Muscle layer of colon (tissue), 2 donors: ENCODE results near the gene FLNC.

Experiments
- H3K27ac ChIP-seq: one replicate; pipeline ENCODE4 v1.7.0; 2013; ENCODE audit warnings: low read depth, mild to moderate bottlenecking, low read length, moderate library complexity
- H3K27me3 ChIP-seq, 2 donors: one replicate each; pipeline ENCODE4 v1.7.0; 2013; ENCODE audit warnings: low read length in 2 of 2, mild to moderate bottlenecking in 2 of 2; ENCODE audit not compliant: insufficient read depth in 2 of 2, control insufficient read depth in 1 of 2
- H3K36me3 ChIP-seq: one replicate; pipeline ENCODE4 v1.7.0; 2013; ENCODE audit warnings: mild to moderate bottlenecking, low read length; ENCODE audit not compliant: insufficient read depth
- H3K4me1 ChIP-seq: one replicate; pipeline ENCODE4 v1.7.0; 2013; ENCODE audit warnings: mild to moderate bottlenecking, low read length; ENCODE audit not compliant: insufficient read depth
- H3K4me3 ChIP-seq, 2 donors: one replicate each; pipeline ENCODE4 v1.7.0; 2013; ENCODE audit warnings: low read length in 2 of 2, low read depth in 1 of 2, mild to moderate bottlenecking in 1 of 2, moderate library complexity in 1 of 2
- H3K9ac ChIP-seq: one replicate; pipeline ENCODE4 v1.7.0; 2013; ENCODE audit warnings: low read length
- H3K9me3 ChIP-seq: one replicate; pipeline ENCODE4 v1.7.0; 2013; ENCODE audit warnings: mild to moderate bottlenecking, low read length
- donor health status: abdominal sarcoma.
- donor health status: Adenocarcinoma of cecum.

FLNC gene

DNA sequence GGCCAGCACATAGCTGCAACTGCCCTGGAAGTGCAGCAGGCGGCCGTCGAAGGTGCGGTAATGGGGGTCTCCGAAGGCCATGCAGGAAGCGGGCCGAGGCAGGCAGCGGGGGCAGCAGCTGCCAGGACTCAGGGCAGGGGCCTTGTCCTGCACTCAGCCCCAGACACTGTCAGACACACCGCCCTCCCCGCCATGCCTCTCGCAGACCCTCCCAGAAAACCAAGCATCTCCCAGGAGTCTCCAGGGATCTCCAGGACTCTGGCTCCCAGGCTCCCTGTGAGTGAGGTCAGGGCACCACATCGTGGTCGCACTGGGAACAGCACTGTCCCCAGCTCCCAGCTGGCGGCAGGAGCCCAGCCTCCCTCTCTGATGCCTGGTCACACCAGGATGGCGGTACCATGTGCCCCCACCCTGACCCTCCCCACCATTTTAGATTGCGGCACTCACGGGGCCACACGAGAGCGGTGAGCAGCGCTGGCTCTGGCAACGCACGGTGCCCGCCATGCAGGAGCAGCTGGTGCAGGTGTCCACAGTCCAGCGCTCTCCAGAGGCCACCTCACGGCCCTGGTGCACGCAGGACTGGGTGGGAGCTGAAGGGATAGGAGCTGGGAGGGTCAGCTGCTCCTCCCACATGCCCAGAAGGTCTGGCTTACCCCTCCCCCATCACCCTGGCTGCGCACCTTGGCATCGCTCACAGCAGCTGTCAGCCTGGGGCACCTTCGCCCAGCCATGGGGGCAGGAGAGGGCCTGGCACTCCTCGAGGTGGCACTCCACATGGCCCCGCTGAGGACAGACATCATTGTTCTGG, 49.9 kb downstream of the FLNC start:
- H3K9me3 ChIP-seq = no peaks in the 10 kb centered on the region
- no peaks in the 10 kb centered on the region for H3K27me3 ChIP-seq
- H3K36me3 ChIP-seq = no peaks in the 10 kb centered on the region
- H3K4me1 ChIP-seq = no peaks in the 10 kb centered on the region
- no peak overlapping the region for H3K27ac ChIP-seq
- H3K9ac ChIP-seq = no peak overlapping the region
- no peak overlapping the region for H3K4me3 ChIP-seq

DNA sequence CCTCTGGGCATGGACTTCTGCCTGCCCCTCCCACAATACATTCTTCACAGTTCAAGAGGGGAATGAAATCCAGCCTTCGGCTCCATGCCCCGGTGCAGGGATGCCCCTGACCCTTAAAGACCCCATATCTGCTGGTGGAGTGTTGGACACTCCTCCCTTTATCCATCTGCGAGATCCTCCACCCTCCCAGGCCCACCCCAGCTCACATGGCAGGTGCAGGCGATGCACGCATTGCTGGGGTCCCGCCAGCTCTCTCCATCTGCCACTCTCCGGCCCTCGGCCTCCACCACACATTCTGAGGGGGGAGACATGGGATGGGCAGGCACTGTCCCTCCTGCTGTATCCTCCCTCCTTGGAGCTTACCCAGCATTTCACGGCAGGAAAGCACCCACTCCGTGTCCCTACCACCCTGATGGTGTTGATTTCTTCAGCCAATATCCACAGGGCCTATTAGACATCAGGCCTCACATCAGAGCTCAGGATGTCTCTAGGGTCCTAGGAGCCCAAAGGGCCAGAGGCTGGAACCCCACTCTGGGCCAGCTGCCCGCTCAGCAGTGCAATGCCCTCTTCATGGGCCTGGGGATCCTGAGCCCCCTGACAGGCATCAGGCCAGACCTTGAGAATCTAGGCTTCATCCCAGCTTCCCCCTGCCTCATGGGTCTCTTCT, 50.7 kb downstream of the FLNC start:
- no peak overlapping the region for H3K9ac ChIP-seq
- H3K27me3 ChIP-seq = no peaks in the 10 kb centered on the region
- no peaks in the 10 kb centered on the region for H3K9me3 ChIP-seq
- no peaks in the 10 kb centered on the region for H3K4me1 ChIP-seq
- H3K4me3 ChIP-seq = no peak overlapping the region
- no peak overlapping the region for H3K27ac ChIP-seq
- H3K36me3 ChIP-seq = no peaks in the 10 kb centered on the region

DNA sequence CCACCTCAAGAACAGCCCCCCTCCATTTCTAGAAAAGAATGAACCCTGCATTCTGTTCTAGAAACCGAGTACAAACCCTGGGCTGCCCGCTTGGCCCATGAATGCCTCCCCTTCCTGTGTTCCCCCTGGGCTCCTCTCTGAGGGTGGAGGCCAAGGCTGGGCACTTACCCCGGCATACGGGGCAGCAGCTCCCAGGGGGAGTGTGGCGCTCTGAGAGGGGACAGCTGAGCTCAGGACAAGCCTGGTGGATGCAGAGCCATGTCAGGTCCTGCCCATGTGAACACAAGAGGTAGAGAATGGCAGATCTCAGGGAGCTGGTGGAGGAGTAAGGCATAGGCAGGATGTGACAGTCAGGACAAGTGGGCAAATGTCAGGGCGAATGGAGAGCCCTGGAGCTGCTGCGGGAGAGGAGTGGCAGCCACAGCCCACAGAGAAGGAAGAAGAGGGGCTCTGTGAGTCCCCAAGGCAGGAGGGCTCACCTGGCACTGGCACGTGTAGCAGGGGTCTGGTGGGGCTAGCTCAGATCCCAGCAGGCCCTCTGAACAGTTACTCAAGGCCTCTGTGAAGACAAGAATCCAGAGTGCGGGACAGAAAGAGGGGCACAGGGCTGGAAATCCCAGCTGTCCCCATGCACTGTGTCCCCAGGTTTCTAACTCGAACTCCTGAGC, 51.4 kb downstream of the FLNC start:
- Histone ChIP-seq H3K4me1 (no peaks in the 10 kb centered on the region), H3K9me3 (no peaks in the 10 kb centered on the region), H3K27ac (no peak overlapping the region), H3K27me3 (peaks cover 0 to 2% of the 10 kb centered on the region in 2 donors), H3K9ac (no peak overlapping the region), H3K4me3 (no peak overlapping the region), H3K36me3 (no peaks in the 10 kb centered on the region)

DNA sequence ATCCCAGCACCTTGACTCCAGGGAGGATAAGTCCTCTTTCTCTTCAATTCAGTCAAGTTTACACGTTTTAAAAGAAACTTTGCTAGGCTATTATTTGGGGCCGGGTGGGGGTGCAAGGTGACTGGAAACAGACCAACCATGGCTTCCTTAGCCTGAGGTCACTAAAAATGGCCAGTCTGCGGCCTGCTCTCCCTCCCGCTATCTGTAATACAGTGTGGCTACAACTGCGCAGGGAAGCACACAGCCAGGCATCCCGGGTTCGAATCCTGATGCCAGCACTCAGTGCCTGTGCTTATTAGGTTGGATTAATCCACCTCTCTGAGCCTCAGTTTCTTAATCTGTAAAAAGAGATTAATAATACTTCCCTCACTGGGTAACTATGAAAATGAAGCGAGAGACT, 51.9 kb downstream of the FLNC start:
- H3K9me3 ChIP-seq = no peaks in the 10 kb centered on the region
- H3K4me3 ChIP-seq = no peak overlapping the region

DNA sequence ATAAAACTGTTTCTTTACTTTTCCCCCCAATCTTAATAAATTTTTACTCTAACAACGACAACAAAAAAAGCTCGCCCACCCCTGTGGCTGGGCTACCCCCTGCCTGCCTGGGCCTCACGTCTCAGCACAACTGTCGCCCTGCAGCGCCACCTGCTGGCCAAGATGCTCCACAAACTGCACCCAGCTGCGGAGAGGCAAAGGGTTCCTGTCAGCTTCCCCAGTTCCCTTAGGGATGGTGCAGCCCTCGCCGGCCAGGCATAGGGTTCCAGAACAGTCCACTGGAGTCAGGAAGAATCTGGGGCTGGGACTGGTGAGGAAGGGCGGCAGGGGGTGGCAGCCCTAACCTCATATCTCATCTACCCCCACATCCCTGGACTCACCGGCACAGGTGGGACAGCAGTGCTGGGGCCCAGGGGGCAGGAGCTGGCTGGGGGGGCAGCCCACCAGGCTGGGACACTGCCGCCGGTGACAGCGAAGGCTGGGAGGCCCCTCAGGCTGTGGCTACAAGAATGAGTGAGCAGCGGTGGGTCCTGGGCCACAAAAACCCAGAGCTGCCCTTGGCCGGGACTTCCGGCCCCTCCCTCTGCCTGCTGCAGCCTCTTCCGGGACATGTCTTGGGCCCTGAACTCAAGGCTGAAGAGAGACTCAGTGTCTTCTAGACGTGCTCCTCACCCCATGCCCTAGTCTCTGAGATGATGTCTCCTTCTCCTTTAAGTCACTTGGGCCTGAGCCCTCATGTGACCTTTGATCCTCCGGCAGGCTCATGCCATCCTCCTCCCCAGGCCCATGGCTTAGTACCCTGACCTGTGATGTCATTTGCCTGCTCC, 53.6 kb downstream of the FLNC start:
- no peaks in the 10 kb centered on the region for H3K9me3 ChIP-seq
- H3K27me3 ChIP-seq = peaks cover 0 to 18% of the 10 kb centered on the region in 2 donors
- H3K36me3 ChIP-seq = no peaks in the 10 kb centered on the region
- H3K4me1 ChIP-seq = no peaks in the 10 kb centered on the region
- no peak overlapping the region for H3K27ac ChIP-seq
- no peak overlapping the region for H3K4me3 ChIP-seq
- no peak overlapping the region for H3K9ac ChIP-seq

More for the DNA sequence above, 51.9 kb downstream of the FLNC start:
- Histone ChIP-seq H3K27me3 (peaks cover 0 to 7% of the 10 kb centered on the region in 2 donors), H3K9ac (no peak overlapping the region), H3K27ac (no peak overlapping the region), H3K36me3 (no peaks in the 10 kb centered on the region), H3K4me1 (no peaks in the 10 kb centered on the region)

DNA sequence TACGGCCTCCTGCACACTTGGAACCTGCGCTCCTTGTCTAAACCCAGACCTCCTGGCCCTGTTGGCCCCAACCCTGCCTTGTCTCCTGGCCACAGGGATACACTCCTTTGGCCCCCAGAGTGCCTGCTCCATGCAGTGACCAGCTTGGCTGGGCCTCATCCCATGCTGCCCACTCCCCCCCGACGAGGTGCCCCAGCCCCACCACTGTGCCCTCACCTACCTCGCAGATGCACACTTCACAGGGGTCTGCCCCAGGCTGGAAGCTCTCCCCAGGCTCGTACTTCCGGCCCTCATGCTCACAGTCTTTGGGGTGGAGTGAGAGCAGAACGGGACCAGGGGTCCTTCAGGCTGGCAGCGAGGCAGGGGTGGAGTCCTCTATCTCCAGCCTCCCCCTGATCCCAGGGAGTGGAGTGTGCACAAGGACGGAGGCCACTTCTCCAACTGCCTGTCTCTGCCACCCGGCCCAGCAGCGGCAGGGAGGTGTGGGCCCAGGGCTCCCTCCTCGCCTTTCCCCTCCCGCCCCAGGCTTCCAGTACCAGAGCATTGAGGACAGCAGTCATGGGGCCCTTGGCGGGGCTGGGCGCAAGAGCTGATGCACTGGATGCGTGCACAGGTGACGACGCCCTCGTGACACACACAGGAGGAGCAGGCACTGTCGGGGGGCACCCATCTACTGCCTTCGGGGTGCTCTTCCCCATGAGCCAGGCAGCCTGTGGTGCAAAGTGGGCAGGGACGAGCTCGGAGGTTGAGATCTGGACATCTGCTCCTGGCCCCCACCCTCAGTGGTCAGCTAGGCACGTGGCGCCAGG, 54.6 kb downstream of the FLNC start:
- H3K4me1 ChIP-seq = no peaks in the 10 kb centered on the region
- H3K27me3 ChIP-seq = peaks cover 0 to 19% of the 10 kb centered on the region in 2 donors
- no peaks in the 10 kb centered on the region for H3K36me3 ChIP-seq
- no peak overlapping the region for H3K9ac ChIP-seq
- H3K27ac ChIP-seq = no peak overlapping the region
- H3K4me3 ChIP-seq = no peak overlapping the region
- no peaks in the 10 kb centered on the region for H3K9me3 ChIP-seq

DNA sequence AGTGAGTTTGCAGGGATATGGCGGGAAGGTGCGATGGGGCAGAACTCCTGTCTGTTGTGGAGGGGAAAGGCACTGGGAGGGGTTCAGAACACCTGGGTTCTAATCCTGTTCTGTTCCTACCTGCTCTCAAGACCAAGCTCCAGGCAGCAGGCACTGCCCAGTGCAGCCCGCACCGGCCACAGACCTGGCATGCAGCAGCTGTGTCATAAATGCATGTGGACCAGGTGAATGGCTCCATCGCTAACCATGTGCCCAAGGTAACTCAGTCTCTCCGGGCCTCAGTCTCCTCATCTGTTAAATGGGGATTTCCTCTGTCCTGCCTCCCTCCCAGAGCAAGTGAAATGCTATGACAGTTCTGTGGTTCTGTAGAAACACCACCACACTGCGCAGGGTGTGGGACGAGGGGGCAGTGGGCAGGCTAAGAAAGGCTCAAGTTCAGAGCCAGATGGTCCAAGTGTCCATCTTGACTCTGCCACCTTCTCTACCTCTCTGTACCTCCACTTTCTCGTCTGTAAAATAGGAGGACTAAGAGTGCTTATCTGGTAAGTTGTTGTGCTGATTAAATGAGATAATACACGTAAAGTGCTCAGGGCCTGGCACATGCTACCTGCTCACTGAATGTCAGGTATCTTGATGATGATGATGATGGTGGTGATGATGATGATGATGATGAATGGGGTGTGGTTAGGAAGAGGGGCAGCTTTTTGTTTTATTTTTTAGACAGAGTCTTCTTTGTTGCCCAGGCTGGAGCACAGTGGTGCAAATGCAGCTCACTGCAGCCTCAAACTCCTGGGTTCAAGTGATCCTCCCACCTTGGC, 55.4 kb downstream of the FLNC start:
- peaks cover 0 to 24% of the 10 kb centered on the region in 2 donors for H3K27me3 ChIP-seq
- no peak overlapping the region for H3K9ac ChIP-seq
- H3K4me3 ChIP-seq = no peak overlapping the region
- H3K27ac ChIP-seq = no peak overlapping the region
- H3K9me3 ChIP-seq = no peaks in the 10 kb centered on the region
- no peaks in the 10 kb centered on the region for H3K4me1 ChIP-seq
- H3K36me3 ChIP-seq = no peaks in the 10 kb centered on the region

DNA sequence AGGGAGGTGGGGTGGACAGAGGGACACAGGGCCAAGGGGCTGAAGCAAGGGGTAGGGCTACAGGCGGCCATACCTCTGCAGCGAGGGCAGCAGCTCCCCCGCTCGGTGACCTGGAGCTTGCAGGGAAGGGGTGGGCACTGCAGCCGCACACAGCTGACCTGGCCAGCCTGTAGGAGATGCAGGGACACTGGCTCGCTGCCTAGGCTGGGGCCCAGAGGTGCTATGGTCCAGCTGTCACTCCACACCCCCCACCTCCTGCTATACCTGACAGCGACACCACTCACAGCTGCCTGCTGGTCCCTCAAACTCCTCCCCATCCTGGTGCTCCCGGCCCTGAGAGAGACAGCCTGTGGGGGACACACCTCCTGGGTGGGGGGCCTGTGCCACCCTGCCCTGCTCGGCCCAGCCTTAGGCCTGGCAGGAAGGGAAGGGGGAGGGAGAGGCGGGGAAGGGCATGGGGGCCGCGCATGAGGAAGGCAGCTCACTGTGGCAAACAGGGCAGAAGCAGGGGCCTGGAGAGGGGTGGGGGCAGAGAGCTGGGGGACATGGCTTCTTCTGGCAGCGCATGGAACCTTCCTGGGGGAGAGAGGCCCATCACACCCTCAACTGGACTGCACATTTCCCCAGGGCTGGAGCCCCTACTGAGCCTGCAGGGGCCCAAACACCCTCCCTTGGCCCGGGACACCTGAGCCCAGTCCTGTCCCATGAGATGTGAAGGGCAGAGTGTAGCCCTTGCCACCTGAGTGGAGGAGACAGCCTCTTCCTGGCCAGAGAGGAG, 56.4 kb downstream of the FLNC start:
- Histone ChIP-seq H3K4me1 (no peaks in the 10 kb centered on the region), H3K4me3 (no peak overlapping the region), H3K36me3 (no peaks in the 10 kb centered on the region), H3K27me3 (peaks cover 0 to 33% of the 10 kb centered on the region in 2 donors), H3K9ac (no peak overlapping the region), H3K27ac (no peak overlapping the region), H3K9me3 (no peaks in the 10 kb centered on the region)

DNA sequence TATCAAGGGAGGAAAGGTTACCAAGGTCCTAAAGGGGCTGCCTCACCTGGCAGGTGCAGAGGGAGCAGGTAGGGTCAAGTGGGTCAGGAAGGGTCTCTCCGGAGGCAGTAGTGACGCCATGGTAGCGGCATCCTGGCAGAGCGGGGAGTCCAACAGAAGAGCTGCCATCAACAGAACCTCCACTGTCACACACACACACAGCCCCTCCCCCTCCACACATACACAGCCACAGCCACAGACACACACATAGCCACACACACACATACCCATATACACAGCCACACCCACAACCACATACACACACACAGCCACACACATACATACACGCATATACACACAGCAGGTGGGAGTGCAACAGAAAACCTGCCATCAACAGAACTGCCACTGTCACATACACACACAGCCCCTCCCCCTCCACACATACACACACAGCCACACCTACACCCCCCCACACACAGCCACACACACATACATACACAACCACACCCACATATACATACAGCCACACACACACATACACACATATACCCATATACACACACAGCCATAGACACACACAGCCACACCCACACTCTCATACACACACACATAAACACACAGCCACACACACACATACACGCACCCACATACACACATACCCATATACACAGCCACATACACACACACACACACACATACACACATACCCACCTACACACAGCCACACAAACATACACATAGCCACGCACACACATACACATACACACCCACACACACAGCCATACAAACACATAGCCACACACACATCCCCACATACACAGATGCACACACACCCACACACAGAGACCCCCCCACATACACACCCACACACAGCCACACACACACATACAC, 57.2 kb downstream of the FLNC start:
- H3K4me1 ChIP-seq = no peaks in the 10 kb centered on the region
- no peaks in the 10 kb centered on the region for H3K36me3 ChIP-seq
- peaks cover 0 to 36% of the 10 kb centered on the region in 2 donors for H3K27me3 ChIP-seq
- no peaks in the 10 kb centered on the region for H3K9me3 ChIP-seq
- no peak overlapping the region for H3K27ac ChIP-seq
- no peak overlapping the region for H3K4me3 ChIP-seq
- H3K9ac ChIP-seq = no peak overlapping the region
